Activated naive CD8-positive, alpha-beta T cell treated with anti-CD3 and anti-CD28 coated beads, Interleukin-2, amount 50 U/mL, for 24 hours (primary cell): ENCODE measurements around the gene CLEC10A.
"Not testable (repeated sequence)": the region's sequence is repeated elsewhere in the genome, so short reads cannot be mapped to it uniquely, and the experiment has no call there.

Experiments used
- ATAC-seq: fragments of 150-1000 bp; cut with Tn5 transposase; one replicate; pipeline ENCODE4 v1.10.0; 2021
- DNase-seq: peaks from one replicate; pipeline ENCODE4 v3.0.0; 2021
- H3K27ac Mint-ChIP-seq: one replicate; pipeline ENCODE4 v1.8.0; 2021; ENCODE audit warnings: mild to moderate bottlenecking, mixed read lengths
- H3K27me3 Mint-ChIP-seq: one replicate; pipeline ENCODE4 v1.8.0; 2021; ENCODE audit warnings: mixed read lengths
- H3K36me3 Mint-ChIP-seq: one replicate; pipeline ENCODE4 v1.8.0; 2021; ENCODE audit warnings: low read depth, mixed read lengths
- H3K4me1 Mint-ChIP-seq: one replicate; pipeline ENCODE4 v1.8.0; 2021; ENCODE audit warnings: mixed read lengths
- H3K4me3 Mint-ChIP-seq: one replicate; pipeline ENCODE4 v1.8.0; 2021; ENCODE audit warnings: mild to moderate bottlenecking, moderate library complexity, mixed read lengths
- H3K9me3 Mint-ChIP-seq: one replicate; pipeline ENCODE4 v1.8.0; 2021; ENCODE audit warnings: mixed read lengths

CLEC10A gene

GRCh38 chr17:7067198-7067597 lies 12.9 kb downstream of the CLEC10A start:
- peaks cover 11% of the 10 kb centered on the region for H3K27me3 Mint-ChIP-seq
- peaks cover 12% of the 10 kb centered on the region for H3K9me3 Mint-ChIP-seq
- no peaks in the 10 kb centered on the region for H3K36me3 Mint-ChIP-seq
- H3K27ac Mint-ChIP-seq: no peak overlapping the region
- no peaks in the 10 kb centered on the region for H3K4me1 Mint-ChIP-seq
- no peak overlapping the region for H3K4me3 Mint-ChIP-seq
- no peak for DNase-seq
- ATAC-seq: no peak

- Mint-ChIP-seq H3K27ac (no peak overlapping the region), H3K36me3 (no peaks in the 10 kb centered on the region), H3K9me3 (peaks cover 12% of the 10 kb centered on the region), H3K4me3 (no peak overlapping the region), H3K4me1 (peaks cover 19% of the 10 kb centered on the region), H3K27me3 (peaks cover 15% of the 10 kb centered on the region)
- no peak for DNase-seq
- no peak for ATAC-seq
These were observed 15.8 kb downstream of the CLEC10A start for GRCh38 chr17:7064261-7064660.

GRCh38 chr17:7063518-7064094 lies 16.4 kb downstream of the CLEC10A start:
- peaks cover 6% of the 10 kb centered on the region for H3K9me3 Mint-ChIP-seq
- no peak overlapping the region for H3K27ac Mint-ChIP-seq
- H3K4me3 Mint-ChIP-seq: no peak overlapping the region
- peaks cover 21% of the 10 kb centered on the region for H3K27me3 Mint-ChIP-seq
- H3K4me1 Mint-ChIP-seq: peaks cover 25% of the 10 kb centered on the region
- DNase-seq: no peak
- no peaks in the 10 kb centered on the region for H3K36me3 Mint-ChIP-seq
- ATAC-seq: no peak

GRCh38 chr17:7060165-7060891 lies 19.7 kb downstream of the CLEC10A start:
- H3K9me3 Mint-ChIP-seq: no peaks in the 10 kb centered on the region
- peaks cover 25% of the 10 kb centered on the region for H3K4me1 Mint-ChIP-seq
- H3K4me3 Mint-ChIP-seq: no peak overlapping the region
- peak overlapping the region; percentile 92 for H3K27ac Mint-ChIP-seq
- DNase-seq: peak; percentile 44
- peak; percentile 86 for ATAC-seq
- H3K27me3 Mint-ChIP-seq: peaks cover 21% of the 10 kb centered on the region
- H3K36me3 Mint-ChIP-seq: no peaks in the 10 kb centered on the region

GRCh38 chr17:7058831-7059447 lies 21.1 kb downstream of the CLEC10A start:
- no peaks in the 10 kb centered on the region for H3K36me3 Mint-ChIP-seq
- peaks cover 25% of the 10 kb centered on the region for H3K4me1 Mint-ChIP-seq
- no peaks in the 10 kb centered on the region for H3K9me3 Mint-ChIP-seq
- peak overlapping the region; percentile 25 for H3K27ac Mint-ChIP-seq
- peaks cover 15% of the 10 kb centered on the region for H3K27me3 Mint-ChIP-seq
- H3K4me3 Mint-ChIP-seq: no peak overlapping the region
- ATAC-seq (no peak), DNase-seq (no peak)

GRCh38 chr17:7056386-7056785 lies 23.7 kb downstream of the CLEC10A start:
- H3K4me1 Mint-ChIP-seq: peaks cover 26% of the 10 kb centered on the region
- no peak for DNase-seq
- no peak overlapping the region for H3K27ac Mint-ChIP-seq
- no peaks in the 10 kb centered on the region for H3K36me3 Mint-ChIP-seq
- H3K4me3 Mint-ChIP-seq: no peak overlapping the region
- H3K9me3 Mint-ChIP-seq: no peaks in the 10 kb centered on the region
- H3K27me3 Mint-ChIP-seq: peaks cover 6% of the 10 kb centered on the region
- ATAC-seq: no peak

GRCh38 chr17:7050583-7050982 lies 29.5 kb downstream of the CLEC10A start:
- not testable (repeated sequence) for H3K4me3 Mint-ChIP-seq, H3K9me3 Mint-ChIP-seq, DNase-seq, H3K27me3 Mint-ChIP-seq, H3K36me3 Mint-ChIP-seq, ATAC-seq, H3K27ac Mint-ChIP-seq
- H3K4me1 Mint-ChIP-seq: peaks cover 28% of the 10 kb centered on the region

GRCh38 chr17:7048968-7049367 lies 31.1 kb downstream of the CLEC10A start:
- peaks cover 30% of the 10 kb centered on the region for H3K4me1 Mint-ChIP-seq
- no peak overlapping the region for H3K27ac Mint-ChIP-seq
- DNase-seq (no peak), ATAC-seq (no peak)
- H3K27me3 Mint-ChIP-seq: peaks cover 2% of the 10 kb centered on the region
- H3K4me3 Mint-ChIP-seq: no peak overlapping the region
- no peaks in the 10 kb centered on the region for H3K36me3 Mint-ChIP-seq
- H3K9me3 Mint-ChIP-seq: no peaks in the 10 kb centered on the region

- Mint-ChIP-seq H3K4me3 (peak overlapping the region; percentile 29), H3K27ac (no peak overlapping the region)
- peak; percentile 35 for ATAC-seq
These were observed 32.5 kb downstream of the CLEC10A start for GRCh38 chr17:7047566-7047965.

GRCh38 chr17:7046725-7047397 lies 33.2 kb downstream of the CLEC10A start:
- not testable (repeated sequence) for H3K27me3 Mint-ChIP-seq

More at GRCh38 chr17:7047566-7047965, 32.5 kb downstream of the CLEC10A start:
- no peaks in the 10 kb centered on the region for H3K36me3 Mint-ChIP-seq
- H3K4me1 Mint-ChIP-seq: peaks cover 38% of the 10 kb centered on the region
- no peaks in the 10 kb centered on the region for H3K9me3 Mint-ChIP-seq
- DNase-seq: no peak
- H3K27me3 Mint-ChIP-seq: peaks cover 2% of the 10 kb centered on the region

GRCh38 chr17:7046127-7046724 lies 33.8 kb downstream of the CLEC10A start:
- ATAC-seq (peak; percentile 5), DNase-seq (peak; percentile 50)
- Mint-ChIP-seq H3K36me3 (no peaks in the 10 kb centered on the region), H3K27me3 (peaks cover 2% of the 10 kb centered on the region), H3K4me3 (peak overlapping the region; percentile 75), H3K9me3 (no peaks in the 10 kb centered on the region), H3K4me1 (peaks cover 43% of the 10 kb centered on the region), H3K27ac (peak overlapping the region; percentile 58)

More at GRCh38 chr17:7046725-7047397, 33.2 kb downstream of the CLEC10A start:
- H3K4me1 Mint-ChIP-seq: peaks cover 38% of the 10 kb centered on the region
- H3K9me3 Mint-ChIP-seq, H3K36me3 Mint-ChIP-seq: not testable (repeated sequence)
- peak; percentile 65 for DNase-seq
- peak; percentile 11 for ATAC-seq
- peak overlapping the region; percentile 58 for H3K27ac Mint-ChIP-seq
- H3K4me3 Mint-ChIP-seq: peak overlapping the region; percentile 75

- Mint-ChIP-seq H3K9me3 (no peaks in the 10 kb centered on the region), H3K36me3 (no peaks in the 10 kb centered on the region), H3K4me1 (peaks cover 43% of the 10 kb centered on the region), H3K27me3 (peaks cover 2% of the 10 kb centered on the region), H3K27ac (no peak overlapping the region), H3K4me3 (peak overlapping the region; percentile 75)
- ATAC-seq: no peak
- DNase-seq: no peak
These were observed 34.4 kb downstream of the CLEC10A start for GRCh38 chr17:7045492-7046126.

GRCh38 chr17:7043497-7044198 lies 36.4 kb downstream of the CLEC10A start, which contains the start of gene SLC16A11:
TSS of gene SLC16A11 (minus strand) at chr17:7044092. CDS start at chr17:7043513, 579 bp downstream.
- H3K9me3 Mint-ChIP-seq: no peaks in the 10 kb centered on the region
- H3K4me1 Mint-ChIP-seq: peaks cover 43% of the 10 kb centered on the region
- H3K27ac Mint-ChIP-seq: no peak within 1 kb of the TSS
- ATAC-seq (no peak), DNase-seq (peak; percentile 36)
- no peaks in the 10 kb centered on the region for H3K36me3 Mint-ChIP-seq
- H3K4me3 Mint-ChIP-seq: peak within 1 kb of the TSS; percentile 74
- H3K27me3 Mint-ChIP-seq: peaks cover 2% of the 10 kb centered on the region
